GM18520 (cell line): ENCODE results near the gene NSUN4.

Experiments used
- ATAC-seq: cut with Tn5 transposase; IDR thresholded peaks from one replicate; pipeline ENCODE4 v1.9.1; 2021; ENCODE audit not compliant: unreplicated experiment

The NSUN4 gene

DNA sequence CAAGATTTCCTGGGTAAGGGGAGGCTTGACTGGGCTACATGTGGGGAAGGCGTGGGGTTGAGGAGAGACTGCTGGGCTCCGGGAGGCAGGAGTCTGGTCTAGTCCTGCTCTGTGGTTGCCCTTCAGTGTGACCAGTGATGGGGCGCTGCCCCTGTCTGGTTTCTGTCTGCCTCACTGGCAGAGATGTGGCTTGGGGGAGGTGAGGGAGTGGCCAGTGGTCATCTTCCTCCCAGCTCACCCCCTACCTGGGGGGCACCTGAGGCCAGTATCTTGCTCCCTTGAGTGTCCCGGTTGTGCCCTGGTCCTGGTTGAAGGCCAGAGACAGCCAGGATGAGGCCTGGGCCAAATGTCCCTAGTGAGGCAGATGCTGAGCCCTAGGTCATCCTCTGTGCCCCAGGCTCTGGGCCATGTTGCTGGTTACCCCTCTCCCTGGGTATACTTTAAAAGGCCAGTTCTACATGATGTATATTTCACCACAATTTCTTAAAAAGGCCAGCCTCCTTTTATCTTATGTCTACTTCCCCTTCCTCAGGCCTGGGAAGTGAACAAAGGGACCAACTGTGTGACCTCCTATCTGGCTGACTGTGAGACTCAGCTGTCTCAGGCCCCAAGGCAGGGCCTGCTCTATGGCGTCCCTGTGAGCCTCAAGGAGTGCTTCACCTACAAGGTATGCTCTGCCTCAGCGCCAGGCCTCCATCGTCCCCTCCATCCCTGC lies 64.0 kb downstream of the NSUN4 start:
- no peak for ATAC-seq

DNA sequence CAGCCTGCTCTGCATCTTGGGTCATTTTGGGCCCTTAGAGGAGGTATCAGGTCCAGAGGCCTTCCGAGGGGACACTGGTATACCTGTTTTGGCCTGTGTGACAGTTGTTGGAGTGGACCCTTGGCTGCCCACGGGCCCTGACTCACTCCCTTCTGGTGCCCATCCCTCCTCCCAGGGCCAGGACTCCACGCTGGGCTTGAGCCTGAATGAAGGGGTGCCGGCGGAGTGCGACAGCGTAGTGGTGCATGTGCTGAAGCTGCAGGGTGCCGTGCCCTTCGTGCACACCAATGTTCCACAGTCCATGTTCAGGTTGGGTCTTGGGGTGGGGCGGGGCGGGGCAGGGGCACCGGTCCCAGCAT lies 64.6 kb downstream of the NSUN4 start:
- ATAC-seq = no peak

DNA sequence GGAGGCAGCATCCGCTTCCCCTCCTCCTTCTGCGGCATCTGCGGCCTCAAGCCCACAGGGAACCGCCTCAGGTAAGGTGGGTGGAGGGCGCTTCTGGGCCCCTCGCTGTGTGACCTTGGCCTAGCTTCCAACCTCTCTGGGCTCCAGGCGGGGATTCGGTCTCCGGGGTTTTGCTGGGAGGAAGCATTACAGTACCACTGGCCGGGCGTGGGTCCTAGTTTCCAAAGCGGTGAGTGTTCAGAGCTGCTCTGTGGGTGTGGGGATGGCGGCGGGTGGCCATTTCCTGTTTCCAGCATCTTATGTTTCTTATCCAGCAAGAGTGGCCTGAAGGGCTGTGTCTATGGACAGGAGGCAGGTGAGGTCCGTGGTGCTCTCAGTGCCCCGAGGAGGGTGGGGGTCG lies 65.1 kb downstream of the NSUN4 start:
- no peak for ATAC-seq

DNA sequence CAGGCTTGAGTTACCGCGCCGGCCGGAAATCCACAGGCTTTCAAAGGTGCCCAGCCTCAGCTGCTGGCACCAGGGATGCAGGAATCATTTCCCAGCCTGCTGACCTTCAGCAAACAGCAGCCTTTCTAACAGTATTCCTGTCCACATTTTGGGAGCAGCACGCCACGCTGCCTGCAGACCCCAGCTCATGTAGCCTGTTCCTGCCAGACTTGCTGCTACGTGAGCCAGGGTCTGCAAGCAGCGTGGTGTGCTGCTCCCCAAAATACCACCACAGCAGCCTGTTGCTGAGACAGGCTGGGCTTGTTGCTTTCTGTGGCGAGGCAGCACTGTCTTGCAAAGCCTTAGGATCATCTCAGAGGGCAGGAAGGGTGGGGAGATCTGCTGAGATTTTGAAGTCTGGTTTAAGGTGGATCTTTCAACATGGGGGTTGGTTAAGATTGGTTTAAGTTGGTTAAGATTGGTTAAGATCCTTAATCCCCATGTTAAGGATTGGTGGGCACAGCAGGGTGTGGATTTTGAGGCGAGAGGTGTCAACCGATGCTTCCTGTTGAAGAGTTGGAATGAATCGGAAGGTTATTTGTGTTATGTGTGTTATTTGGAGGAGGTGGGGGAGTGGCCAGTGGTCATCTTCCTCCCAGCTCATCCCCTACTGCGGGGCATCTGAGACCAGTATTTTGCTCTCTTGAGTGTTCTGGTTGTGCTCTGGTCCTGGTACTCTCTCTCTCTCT lies 66.4 kb downstream of the NSUN4 start:
- no peak for ATAC-seq

DNA sequence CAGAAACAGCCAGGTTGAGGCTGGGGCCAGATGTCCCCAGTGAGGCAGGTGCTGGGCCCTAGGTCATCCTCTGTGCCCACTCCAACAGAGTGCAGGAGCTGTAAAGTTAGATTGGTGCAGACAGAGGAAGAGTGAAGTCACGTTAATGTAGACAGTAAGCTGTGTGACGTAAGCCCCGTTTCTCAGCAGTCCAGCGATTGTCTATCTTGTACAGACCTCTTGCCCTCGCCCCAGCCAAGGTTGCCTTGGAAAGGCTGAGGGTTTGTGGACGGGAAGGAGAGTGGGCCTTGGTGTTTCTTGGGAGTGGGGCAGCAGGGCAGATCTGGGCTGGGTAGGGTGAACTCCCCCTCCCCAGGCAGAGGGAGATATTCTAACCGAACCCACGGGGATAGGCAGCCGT lies 67.0 kb downstream of the NSUN4 start:
- ATAC-seq = no peak

DNA sequence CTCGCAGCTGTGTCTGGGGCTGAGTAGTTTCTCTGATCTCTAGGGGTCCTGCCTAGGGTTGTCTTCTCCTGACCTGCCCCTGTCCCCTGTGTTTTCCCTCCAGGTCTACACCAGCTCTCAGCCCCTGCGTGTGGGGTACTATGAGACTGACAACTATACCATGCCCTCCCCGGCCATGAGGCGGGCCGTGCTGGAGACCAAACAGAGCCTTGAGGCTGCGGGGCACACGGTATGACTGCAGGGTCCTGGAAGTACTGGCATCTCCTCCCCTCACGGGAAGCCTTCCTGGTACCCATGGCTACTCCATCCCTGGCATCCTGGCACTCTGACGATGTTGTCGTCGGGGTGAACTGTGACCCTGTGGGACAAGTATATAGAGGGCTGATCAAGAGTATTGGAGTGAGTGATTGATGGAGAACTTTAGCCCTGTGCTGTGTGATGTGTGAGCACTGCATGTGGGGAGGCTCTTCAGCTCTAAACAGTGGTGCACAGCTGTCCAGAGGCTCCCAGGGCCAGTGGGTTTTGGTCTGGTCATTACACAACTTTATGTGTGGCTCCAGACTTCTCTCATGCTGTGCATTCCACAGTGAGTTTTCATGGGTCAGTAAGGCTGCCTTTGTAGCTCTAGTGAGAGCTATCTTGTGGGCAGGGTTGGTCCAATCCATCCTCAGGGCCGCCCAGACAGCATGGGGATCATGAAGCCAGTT lies 67.9 kb downstream of the NSUN4 start:
- no peak for ATAC-seq

DNA sequence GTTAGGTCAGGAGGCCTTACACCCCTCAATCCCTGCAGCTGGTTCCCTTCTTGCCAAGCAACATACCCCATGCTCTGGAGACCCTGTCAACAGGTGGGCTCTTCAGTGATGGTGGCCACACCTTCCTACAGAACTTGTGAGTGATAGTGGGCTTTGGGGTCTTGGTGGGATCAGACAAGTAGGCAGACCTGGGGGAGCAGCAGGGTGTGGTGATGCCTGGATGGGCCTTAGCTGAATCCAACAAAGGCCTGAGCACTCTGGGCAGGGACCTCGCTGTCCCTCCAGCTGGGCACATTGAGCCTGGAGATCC lies 68.4 kb downstream of the NSUN4 start:
- ATAC-seq = no peak

DNA sequence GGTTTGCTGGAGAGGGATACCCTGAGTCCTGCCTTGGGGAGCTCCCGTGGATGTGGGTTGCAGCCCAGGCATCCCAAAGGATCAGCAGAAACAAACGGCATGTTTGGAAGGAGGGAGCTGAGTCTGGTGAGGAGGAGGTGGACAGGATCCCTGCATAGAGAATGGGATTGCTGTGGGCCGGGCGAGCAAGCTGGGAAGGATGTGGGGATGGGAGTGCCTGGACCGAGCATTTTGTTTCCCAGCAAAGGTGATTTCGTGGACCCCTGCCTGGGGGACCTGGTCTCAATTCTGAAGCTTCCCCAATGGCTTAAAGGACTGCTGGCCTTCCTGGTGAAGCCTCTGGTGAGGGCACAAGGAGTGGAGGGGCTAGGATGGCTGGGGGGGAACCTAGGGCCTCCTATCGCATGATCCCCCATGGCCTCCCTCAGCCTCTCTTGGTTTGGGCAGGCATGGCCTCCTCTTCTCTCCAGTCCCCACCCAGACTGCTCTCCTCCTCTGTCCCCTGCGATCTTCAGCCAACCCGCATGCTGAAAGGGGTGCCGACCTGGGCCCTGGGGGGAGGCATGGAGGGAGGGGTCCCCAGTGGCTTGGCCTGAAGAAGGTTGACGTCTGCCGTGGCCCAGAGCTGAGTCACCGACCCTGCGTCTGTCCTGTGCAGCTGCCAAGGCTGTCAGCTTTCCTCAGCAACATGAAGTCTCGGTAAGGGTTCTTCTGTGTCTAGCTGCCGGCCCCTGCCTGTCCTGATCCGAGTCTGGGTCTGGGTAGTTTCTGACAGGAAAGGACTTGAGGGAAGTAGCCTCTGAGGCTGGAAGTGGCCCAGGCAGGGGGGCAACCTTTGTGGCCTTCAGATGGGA lies 69.8 kb downstream of the NSUN4 start:
- no peak for ATAC-seq

DNA sequence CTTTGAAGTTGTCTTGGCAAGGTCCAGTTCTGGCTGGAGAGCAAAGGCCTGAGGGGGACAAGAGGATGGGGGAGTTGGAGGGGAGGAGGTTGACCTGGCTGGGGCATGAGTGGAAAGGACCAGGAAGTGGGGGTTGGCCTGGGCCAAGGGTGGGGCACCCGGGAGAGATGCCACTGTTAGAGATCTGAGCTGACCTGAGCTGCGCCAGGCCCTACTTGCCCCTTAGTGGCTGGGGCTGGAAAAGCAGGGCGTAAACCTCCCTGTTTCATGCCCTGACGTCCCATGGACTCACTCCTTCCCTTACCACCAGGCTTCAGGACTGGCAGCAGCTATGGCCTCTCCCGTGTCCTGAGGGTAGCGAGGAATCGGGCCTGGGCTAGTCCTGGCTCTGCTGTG lies 70.4 kb downstream of the NSUN4 start:
- no peak for ATAC-seq
